ENCODE data around the gene MYD88. TPM values are rescaled to one million over a fixed set of nuclear protein-coding genes. Genes with fewer than 3 reads are reported as not detected.

Gene MYD88
- total and polyA plus RNA-seq, 2 donors from 2014 or later = 20.8 to 34.5 TPM

GRCh38 chr3:38120693-38121450 is 17.6 kb upstream of the MYD88 start:
- peaks cover 0 to 32% (median 25%) of the 10 kb centered on the region in 3 donors for H3K36me3 ChIP-seq (ENCODE audit: control insufficient read depth in 2 of 3, insufficient read depth in 3 of 3, low read length in 3 of 3)

GRCh38 chr3:38121451-38121831 is 17.0 kb upstream of the MYD88 start:
- no peaks in the 10 kb centered on the region for H3K27me3 ChIP-seq (ENCODE audit: control insufficient read depth, insufficient read depth, low read length)
- peaks cover 0 to 38% (median 28%) of the 10 kb centered on the region in 3 donors for H3K36me3 ChIP-seq (ENCODE audit: control insufficient read depth in 2 of 3, insufficient read depth in 3 of 3, low read length in 3 of 3)
- no peak for TF ChIP-seq CTCF (IDR thresholded peaks at IDR 0.05; ENCODE audit: borderline replicate concordance, extremely low read depth, insufficient read depth)
- intact Hi-C loops (cut with DNase I) = no loop called here
- H3K4me3 ChIP-seq (ENCODE audit: low read length in 3 of 3) = no peak overlapping the region
- H3K9ac ChIP-seq (ENCODE audit: low read length in 3 of 3) = no peak overlapping the region
- DNase-seq (peak in 2 of 5 donors; percentile 9 to 76), FAIRE-seq (no peak)
- peaks cover 0 to 21% (median 11%) of the 10 kb centered on the region in 3 donors for H3K4me1 ChIP-seq (ENCODE audit: control insufficient read depth in 2 of 3, insufficient read depth in 2 of 3, low read depth in 1 of 3, low read length in 3 of 3)
- H3K27ac ChIP-seq (ENCODE audit: low read depth in 2 of 2, low read length in 2 of 2) = peak overlapping the region; percentile 20 to 37
- H3K9me3 ChIP-seq (ENCODE audit: control insufficient read depth in 2 of 3, insufficient read depth in 1 of 3, low read length in 3 of 3) = no peaks in the 10 kb centered on the region

More at GRCh38 chr3:38120693-38121450, 17.6 kb upstream of the MYD88 start:
- Histone ChIP-seq H3K4me1 (ENCODE audit: control insufficient read depth in 2 of 3, insufficient read depth in 2 of 3, low read depth in 1 of 3, low read length in 3 of 3) (peaks cover 0 to 21% (median 11%) of the 10 kb centered on the region in 3 donors), H3K4me3 (ENCODE audit: low read length in 3 of 3) (no peak overlapping the region), H3K27me3 (ENCODE audit: control insufficient read depth, insufficient read depth, low read length) (no peaks in the 10 kb centered on the region), H3K9me3 (ENCODE audit: control insufficient read depth in 2 of 3, insufficient read depth in 1 of 3, low read length in 3 of 3) (no peaks in the 10 kb centered on the region), H3K9ac (ENCODE audit: low read length in 3 of 3) (no peak overlapping the region), H3K27ac (ENCODE audit: low read depth in 2 of 2, low read length in 2 of 2) (no peak overlapping the region)
- no peak for FAIRE-seq
- intact Hi-C loops (cut with DNase I) = no loop called here
- TF ChIP-seq CTCF (IDR thresholded peaks at IDR 0.05; ENCODE audit: borderline replicate concordance, extremely low read depth, insufficient read depth) = no peak
- peak in 2 of 5 donors; percentile 6 to 24 for DNase-seq

- no peaks in the 10 kb centered on the region for H3K9me3 ChIP-seq (ENCODE audit: control insufficient read depth in 2 of 3, insufficient read depth in 1 of 3, low read length in 3 of 3)
- H3K27me3 ChIP-seq (ENCODE audit: control insufficient read depth, insufficient read depth, low read length) = no peaks in the 10 kb centered on the region
- no peak overlapping the region for H3K9ac ChIP-seq (ENCODE audit: low read length in 3 of 3)
- intact Hi-C loops (cut with DNase I) = no loop called here
- H3K36me3 ChIP-seq (ENCODE audit: control insufficient read depth in 2 of 3, insufficient read depth in 3 of 3, low read length in 3 of 3) = peaks cover 0 to 38% (median 33%) of the 10 kb centered on the region in 3 donors
- no peak for TF ChIP-seq CTCF (IDR thresholded peaks at IDR 0.05; ENCODE audit: borderline replicate concordance, extremely low read depth, insufficient read depth)
- peaks cover 0 to 21% (median 11%) of the 10 kb centered on the region in 3 donors for H3K4me1 ChIP-seq (ENCODE audit: control insufficient read depth in 2 of 3, insufficient read depth in 2 of 3, low read depth in 1 of 3, low read length in 3 of 3)
- no peak overlapping the region for H3K4me3 ChIP-seq (ENCODE audit: low read length in 3 of 3)
- FAIRE-seq (no peak), DNase-seq (peak in 2 of 5 donors; percentile 4 to 61)
- peak overlapping the region; percentile 20 to 37 for H3K27ac ChIP-seq (ENCODE audit: low read depth in 2 of 2, low read length in 2 of 2)
Measured at GRCh38 chr3:38121832-38122461, 16.5 kb upstream of the MYD88 start.

Measured in kidney (tissue), 14 donors.